ENCODE results near the gene GDF10.
A peak's percentile ranks its signal among the peaks of the same experiment; 100 is the strongest.

Gene GDF10, protein sequence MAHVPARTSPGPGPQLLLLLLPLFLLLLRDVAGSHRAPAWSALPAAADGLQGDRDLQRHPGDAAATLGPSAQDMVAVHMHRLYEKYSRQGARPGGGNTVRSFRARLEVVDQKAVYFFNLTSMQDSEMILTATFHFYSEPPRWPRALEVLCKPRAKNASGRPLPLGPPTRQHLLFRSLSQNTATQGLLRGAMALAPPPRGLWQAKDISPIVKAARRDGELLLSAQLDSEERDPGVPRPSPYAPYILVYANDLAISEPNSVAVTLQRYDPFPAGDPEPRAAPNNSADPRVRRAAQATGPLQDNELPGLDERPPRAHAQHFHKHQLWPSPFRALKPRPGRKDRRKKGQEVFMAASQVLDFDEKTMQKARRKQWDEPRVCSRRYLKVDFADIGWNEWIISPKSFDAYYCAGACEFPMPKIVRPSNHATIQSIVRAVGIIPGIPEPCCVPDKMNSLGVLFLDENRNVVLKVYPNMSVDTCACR

GRCh38 chr10:47299611-47300428 lies at the start of gene GDF10:
Gene GDF10 (plus strand): TSS chr10:47300197. CDS start chr10:47300652, 455 bp downstream.
- DNase-seq, result no peak

GRCh38 chr10:47252093-47252780 lies 47.8 kb upstream of the GDF10 start:
- no peak for DNase-seq

GRCh38 chr10:47253030-47253637 lies 46.9 kb upstream of the GDF10 start:
- no peak for DNase-seq

DNA sequence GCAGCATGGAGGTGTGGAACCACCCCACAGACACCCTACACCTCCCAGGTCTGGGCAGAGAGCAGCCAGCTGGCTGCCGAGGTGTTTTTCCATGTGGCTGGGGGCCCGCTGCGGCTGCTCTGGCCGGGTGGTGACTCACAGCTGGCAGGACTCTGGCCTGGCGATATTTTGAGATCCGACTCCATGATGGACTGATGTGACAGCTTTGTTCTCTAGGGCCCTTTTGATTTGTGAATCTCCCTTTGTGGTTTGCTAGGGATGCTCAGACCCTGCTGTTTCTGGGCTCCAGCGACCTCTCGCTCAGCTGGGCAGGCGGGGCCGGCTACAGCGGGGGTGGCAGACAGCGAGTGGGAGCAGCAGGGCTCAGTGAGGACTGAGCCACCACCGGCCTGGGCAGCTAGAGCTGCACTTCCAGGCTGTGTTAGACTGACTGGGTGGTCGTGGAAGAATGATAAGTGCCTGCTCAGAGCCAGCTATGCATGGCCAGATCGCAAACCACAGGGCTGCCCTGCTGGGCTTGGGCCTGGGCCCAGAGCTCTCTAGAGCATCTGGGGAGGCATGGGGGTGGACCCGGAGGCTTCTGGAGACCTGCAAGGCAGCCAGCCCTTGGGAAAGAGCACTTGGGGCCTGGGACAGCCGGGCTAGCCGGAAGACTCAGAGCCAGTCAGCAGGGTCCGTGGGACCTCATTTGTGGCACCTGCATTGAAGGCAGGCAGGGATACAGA lies 46.2 kb upstream of the GDF10 start:
- DNase-seq, result peak in 1 of 2 experiments; percentile 20

GRCh38 chr10:47254611-47255010 lies 45.4 kb upstream of the GDF10 start:
- no peak for DNase-seq

DNA sequence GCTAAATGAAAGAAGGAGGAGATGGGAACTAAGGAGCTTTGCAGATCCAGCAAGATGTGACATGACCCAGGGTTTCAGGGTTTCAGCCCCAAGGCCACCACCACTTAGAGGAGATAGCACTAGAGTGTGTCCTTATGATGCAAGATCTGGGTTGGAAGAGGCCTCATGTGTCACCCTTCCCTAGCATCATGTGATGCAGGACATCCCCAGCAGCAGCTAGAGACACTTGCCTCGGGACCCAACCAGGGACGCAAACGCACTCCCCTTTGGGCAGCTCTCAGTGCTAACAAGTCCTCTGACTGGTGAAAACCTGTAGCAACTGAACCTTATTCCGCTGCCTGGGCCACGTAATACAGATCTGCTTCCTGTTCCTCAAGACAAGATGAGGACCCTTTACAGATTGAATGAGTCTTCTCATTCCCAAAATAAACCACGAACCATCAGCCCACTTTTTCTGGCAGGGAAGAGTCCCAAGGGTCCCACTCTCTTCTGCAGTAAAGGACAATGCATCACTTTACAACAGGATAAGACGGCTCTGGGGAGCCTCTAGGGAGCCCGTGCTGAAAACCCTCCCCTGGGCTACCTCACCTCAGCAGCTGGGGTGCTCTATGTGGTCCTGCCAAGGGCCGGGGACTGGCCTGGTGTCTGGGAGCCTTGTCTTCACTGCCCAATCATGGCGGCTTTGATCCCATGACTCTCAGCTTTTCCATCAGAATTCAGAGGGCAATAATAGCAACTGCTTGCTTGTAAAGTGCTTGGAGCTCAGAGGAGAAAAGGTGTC lies 44.8 kb upstream of the GDF10 start:
- DNase-seq, result no peak

GRCh38 chr10:47255866-47256265 lies 44.1 kb upstream of the GDF10 start:
- no peak for DNase-seq

GRCh38 chr10:47256751-47257336 lies 43.2 kb upstream of the GDF10 start:
- no peak for DNase-seq

- no peak for DNase-seq
Observed at GRCh38 chr10:47257396-47258120, 42.4 kb upstream of the GDF10 start.

DNA sequence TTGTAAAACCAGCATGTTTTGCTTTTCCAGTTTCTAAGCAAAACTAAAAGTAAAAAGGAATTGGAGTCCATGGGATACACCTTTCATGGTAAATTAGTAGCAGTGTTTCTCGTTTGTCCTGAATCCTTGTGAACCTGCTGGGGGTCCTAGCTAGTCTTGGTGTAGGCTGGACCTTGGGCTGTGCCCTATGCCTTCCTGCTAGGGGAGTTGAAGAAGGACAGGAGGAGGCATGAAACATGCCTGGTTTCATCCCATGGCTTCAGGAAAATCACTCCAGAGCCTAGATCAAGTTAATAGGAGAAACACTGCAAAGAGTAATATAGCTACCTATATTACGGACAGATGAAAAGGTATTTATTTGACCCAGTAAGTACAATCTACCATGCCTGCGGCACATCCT lies 41.1 kb upstream of the GDF10 start:
- no peak for DNase-seq

GRCh38 chr10:47259466-47259865 lies 40.5 kb upstream of the GDF10 start:
- no peak for DNase-seq

DNA sequence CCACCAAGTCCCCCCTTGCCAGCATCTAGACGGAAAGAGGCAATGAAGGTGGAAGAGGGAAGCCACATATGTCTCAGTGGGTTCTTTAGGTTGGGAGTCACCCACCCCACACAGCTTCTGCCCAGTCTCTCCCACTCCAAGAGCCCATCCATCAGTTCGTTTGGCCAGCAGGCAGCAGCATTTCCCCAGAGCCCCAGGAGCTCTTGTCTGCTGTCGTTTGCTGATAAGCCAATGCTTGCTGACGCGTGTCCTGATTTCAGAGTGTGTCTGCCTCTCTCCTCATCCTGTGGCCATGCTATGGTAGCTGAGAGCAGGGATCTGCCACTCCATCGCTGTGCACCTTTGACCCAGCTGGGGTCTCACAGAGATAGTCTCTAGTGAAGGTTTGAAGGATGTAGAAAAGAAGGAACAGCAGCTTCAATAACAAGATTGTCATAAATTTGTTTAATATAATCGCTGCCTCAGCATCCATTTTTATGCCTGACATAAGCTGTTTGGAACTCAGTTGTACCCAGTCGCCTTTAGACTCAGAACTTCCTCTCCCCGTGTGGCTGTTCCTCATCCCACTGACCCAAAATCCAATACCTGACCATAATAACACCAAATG lies 39.4 kb upstream of the GDF10 start:
- DNase-seq, result no peak

DNA sequence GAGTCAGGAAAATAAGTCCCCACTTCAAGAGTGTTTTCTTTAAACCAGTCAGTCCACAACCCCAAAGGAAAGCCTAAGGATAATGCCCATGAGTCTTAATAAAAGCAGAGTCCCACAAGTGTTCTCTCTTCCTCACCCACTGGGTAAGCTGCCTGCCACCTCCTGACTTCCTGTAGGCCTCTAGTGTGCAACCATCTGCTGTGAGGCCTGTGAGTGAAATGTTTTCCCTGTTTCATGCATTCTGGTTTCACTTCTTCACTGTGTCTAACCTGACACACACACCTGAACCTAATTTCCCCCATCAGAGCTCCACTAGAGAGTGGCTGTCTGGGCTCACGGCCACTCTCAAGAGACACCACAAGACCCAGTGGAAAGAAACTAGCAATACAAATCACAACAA lies 38.9 kb upstream of the GDF10 start:
- DNase-seq, result no peak

DNA sequence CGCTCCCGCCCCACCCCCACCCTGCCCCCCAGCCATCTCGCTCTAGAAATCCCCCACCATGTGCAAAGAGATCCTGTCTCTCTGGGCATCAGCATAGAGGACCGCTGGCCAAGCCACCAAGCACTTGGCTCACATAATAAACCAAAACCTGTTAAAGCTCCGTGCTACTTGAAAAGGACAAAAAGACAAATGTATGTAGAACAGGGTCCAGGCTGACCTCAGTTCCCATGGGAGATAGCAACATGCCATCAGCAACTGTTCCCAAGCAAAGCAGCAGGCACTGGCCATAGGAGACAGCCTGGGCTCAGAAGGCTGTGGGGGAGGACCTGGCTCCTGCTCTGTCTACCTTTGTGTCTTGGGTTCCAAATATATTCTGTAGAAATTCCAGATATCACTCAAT lies 38.4 kb upstream of the GDF10 start:
- DNase-seq, result no peak

DNA sequence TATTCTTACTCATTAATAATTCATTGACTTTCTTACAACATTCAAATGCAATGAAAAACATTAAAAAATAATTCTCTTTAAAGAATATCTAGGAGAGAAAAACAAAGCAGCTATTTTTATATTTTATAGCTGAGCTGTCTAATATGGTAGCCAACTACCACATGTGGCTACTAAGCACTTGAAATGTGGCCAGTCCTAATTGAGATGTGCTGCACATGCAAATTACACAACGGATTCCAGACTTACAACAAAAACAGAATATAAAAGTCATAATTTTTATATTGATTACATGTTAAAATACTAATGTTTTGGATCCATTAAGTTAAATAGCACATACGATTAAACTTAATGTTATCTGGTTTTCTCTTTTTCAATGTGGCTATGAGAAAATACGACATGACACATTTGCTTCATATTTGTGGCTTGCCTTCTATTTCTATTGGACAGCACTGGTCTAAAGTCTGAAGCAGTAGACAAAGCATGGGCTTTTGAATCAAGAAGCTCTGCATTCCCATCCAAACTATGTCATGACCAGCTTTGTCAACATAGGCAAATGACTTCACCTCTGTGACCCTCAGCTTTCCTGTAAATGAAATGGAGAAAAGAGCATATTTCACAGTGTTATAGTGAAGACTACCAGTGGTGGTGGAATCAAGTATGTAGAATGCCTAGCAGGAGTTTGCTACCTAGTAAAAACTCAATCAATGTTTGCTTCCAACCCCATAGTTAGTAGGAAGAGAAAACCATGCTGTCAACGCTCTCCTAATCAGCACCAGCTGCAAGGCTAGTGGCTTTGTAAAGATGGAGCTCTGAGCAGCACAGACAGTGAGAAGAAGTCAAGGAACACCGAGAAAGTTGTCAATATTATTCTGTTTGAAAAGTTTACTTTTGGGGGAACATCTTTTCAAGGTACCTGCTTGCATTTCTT lies 37.1 kb upstream of the GDF10 start:
- no peak for DNase-seq

DNA sequence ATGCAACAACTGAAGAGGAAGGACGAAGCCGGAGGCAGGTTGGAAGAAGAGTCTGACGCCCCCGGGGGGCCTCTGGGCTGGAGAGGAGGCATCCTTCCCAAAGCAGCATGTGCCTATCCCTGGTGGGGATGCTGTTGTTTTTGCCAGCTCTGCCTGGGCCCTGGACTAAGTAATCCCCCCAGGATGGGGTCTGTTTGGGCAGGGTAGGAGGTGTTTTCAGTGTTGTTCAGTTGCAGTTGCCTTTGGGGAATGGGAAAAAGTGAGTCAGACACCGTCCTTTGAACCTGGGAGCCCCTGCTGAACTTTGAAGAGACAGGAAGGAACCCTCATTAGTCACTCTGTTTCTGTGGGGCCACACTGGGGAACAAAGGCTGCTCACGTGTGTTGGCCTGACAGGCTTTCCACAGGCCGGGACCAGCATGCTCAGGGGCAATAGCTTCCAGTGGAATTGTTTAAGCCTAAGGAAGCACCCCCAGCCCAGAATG lies 35.2 kb upstream of the GDF10 start:
- no peak for DNase-seq

GRCh38 chr10:47266602-47267001 lies 33.4 kb upstream of the GDF10 start:
- no peak for DNase-seq

DNA sequence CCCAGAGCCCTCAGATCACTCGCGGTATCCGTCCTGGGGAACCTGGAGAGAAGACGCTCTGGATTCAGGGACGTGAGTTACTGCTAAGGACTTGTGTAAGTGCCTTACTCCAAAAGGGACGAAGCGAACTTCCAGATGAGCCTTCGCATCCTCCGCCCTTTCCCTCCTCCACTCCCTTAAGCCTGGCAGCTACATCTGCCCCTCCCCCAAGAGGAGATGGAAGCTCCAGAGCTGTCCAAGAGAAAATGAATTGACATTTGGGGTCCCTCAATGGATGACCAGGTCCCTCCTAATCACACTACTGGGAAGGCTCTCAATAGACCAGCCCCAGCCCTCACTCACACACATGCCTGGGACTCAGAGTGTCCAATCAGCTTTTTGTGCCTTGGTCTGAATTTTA lies 31.3 kb upstream of the GDF10 start:
- no peak for DNase-seq

DNA sequence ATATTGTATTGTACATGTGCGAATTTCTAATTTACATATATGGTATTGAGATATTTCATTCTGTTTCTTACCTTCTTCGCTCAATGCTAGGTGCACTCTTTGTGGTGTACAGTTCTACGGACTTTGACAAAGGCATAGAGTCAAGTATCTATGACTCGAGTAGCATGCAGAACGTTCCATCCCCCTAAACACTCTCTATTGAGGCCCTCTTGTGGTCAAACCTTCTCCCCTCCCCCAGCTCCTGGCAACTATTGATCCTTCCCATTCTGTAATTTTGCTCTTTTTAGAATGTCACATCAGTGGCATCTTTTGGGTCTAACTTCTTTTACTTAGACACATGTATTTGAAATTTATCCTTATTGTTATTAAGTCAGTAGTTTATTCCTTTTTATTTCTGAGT lies 30.7 kb upstream of the GDF10 start:
- DNase-seq, result no peak

Measured in SHP77 (cell line).